GM18517 (cell line): Measurements from ENCODE around the gene COL5A1.

Experiments
- ATAC-seq: cut with Tn5 transposase; IDR thresholded peaks from one replicate; pipeline ENCODE4 v1.9.1; 2021; ENCODE audit warnings: mild to moderate bottlenecking, moderate library complexity; ENCODE audit not compliant: unreplicated experiment

COL5A1 gene

DNA sequence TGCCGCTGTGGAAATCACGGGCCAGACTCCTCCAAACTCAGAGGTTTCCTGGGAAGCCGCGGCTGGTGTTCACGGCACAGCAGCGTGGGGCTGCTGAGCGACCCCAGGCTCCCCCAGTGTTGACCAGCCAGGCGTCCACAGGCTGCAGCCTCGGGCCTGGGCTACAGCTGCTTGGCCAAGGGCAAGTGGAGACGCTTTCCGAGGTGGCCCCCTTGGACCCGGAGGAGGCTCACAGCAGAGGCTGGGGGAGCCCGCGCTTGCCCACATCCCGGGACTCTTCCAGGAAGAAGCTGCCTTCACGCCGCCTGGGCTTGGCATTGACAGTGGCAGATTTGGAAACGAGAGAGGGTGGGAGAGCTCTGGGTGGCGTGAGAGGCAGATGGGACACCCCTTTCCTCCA lies 186.0 kb downstream of the COL5A1 start:
- ATAC-seq: no peak

GRCh38 chr9:134827993-134828392 lies 186.4 kb downstream of the COL5A1 start:
- ATAC-seq: no peak

GRCh38 chr9:134828892-134829291 lies 187.3 kb downstream of the COL5A1 start:
- ATAC-seq: no peak

- ATAC-seq: no peak
Measured at GRCh38 chr9:134829356-134829937, 187.8 kb downstream of the COL5A1 start.

- ATAC-seq: no peak
Measured at GRCh38 chr9:134830126-134830525, 188.5 kb downstream of the COL5A1 start.

DNA sequence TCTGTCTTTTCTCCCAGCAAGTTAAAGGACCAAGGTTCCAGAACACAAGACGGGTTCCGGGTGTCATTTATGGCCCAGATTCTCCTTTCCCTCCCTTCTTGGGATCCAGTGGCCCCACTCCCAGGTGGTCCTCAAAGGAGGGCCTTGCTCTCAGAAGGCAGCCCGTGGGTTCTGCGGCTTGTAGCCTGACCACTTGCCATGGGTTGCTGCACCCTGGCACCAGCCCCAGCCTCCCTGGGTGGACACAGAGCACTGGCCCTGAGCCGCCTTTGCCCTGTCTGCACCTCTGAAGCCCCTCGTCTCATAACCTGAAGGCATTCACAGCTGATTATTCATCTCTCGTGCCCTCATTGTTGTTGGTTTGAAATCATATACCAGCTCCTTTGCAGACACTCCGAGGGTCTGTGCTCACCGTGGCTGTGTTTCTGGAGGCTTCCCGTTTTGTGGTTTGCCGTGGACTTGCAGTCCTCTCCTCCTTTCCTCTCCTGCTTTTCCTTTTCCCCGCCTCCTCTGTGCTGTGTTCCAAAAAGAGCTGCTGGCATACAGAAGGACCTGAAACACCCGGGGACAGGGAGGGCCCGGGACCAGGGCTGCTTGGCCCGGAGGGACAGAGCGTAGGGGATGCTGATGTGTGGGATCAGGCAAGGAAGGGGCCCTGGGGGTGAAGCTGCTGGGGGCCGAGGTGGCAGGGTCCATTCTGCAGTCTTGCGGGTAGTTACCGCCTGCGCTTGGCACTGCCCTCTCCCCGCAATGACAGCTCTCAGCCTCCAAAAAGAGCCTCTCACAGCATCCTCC lies 189.5 kb downstream of the COL5A1 start:
- ATAC-seq: no peak

GRCh38 chr9:134832471-134832870 lies 190.9 kb downstream of the COL5A1 start:
- ATAC-seq: no peak

GRCh38 chr9:134833294-134833880 lies 191.8 kb downstream of the COL5A1 start:
- no peak for ATAC-seq

GRCh38 chr9:134834217-134834956 lies 192.8 kb downstream of the COL5A1 start:
- no peak for ATAC-seq

- ATAC-seq: no peak
Measured at GRCh38 chr9:134834957-134835419, 193.4 kb downstream of the COL5A1 start.

GRCh38 chr9:134835448-134835847 lies 193.8 kb downstream of the COL5A1 start:
- no peak for ATAC-seq

DNA sequence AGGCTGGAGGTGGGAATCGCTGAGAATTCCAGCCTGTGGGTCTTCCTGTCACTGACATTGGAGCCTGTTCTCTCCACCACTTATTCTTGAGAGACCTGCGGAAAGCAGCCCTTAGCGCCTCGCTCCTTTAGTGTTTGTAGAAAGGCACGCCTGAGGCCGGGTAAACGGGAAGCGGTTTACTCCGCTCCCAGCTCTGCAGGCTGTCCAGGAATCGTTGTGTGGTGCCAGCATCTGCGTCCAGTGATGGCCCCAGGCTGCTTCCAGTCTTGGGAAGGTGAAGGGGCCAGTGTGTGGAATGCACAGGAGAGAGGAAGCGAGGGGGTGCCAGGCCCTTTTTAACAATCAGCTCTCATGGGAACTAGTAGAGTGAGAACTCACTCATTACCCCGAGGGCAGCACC lies 194.4 kb downstream of the COL5A1 start:
- no peak for ATAC-seq

DNA sequence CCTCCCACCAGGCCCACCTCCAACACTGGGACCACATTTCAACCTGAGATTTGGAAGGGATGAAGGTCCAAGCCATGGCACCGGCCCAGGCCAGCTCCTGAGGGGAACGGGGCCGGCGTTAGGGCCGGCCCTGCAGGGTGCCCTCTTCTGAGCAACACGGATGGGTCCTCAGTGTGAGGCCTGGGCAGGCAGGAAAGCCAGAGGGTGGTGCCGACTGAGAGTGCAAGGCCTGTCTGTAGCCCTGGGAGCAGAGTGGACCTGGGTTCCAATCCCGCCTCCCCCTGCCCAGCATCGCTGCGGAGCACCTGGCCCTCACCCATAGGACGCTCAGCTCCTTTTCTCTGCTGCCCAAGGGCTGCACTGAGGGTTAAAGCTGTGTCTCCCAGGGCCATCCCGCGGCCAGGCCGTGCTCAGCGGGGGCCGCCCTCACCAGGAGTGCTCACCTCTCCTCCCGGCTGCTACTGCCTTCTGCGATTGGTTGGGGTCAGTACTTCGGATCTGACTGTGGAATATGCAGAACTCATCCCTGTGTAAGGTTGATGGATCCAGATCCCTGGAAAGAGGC lies 194.9 kb downstream of the COL5A1 start:
- ATAC-seq: no peak

DNA sequence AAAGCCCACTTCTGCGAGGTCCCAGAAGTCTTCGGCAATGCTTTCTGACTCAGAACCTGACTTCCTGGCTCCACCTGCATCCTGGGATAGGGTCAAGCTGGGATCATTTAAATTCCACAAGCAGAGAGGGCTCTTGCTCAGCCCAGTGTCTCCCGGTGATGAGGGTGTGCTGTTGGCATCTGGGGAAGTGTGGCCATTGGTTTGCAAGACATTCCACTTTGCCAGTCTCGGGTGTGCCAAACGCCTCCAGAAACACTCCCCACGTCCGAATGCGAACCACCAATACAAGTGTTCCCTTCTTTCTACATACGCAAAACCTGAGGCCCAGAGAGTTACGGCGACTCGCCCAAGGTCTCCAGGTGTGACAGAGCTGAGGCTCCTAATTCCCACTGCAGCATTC lies 195.9 kb downstream of the COL5A1 start:
- ATAC-seq: no peak

GRCh38 chr9:134838651-134839454 lies 197.2 kb downstream of the COL5A1 start:
- ATAC-seq: no peak

- ATAC-seq: no peak
Measured at GRCh38 chr9:134839455-134840125, 198.0 kb downstream of the COL5A1 start.

DNA sequence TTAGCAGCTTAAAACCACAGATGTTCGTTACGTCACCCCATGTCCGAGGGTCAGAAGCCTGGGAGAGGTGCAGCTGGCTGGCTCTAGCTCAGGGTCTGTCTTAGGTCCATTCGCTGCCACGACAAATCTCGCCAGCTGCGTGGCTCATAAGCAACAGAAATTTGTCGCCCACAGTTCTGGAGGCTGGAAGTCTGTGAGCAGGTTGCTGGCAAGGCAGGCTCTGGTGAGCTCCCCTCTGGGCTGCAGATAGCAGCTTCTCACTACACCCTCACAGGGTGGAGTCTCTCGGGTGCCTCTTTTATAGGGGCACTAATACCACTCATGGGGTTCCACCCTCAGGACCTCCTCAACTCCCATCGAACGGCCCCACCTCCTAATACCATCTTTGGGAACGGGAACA lies 198.9 kb downstream of the COL5A1 start:
- ATAC-seq: no peak

DNA sequence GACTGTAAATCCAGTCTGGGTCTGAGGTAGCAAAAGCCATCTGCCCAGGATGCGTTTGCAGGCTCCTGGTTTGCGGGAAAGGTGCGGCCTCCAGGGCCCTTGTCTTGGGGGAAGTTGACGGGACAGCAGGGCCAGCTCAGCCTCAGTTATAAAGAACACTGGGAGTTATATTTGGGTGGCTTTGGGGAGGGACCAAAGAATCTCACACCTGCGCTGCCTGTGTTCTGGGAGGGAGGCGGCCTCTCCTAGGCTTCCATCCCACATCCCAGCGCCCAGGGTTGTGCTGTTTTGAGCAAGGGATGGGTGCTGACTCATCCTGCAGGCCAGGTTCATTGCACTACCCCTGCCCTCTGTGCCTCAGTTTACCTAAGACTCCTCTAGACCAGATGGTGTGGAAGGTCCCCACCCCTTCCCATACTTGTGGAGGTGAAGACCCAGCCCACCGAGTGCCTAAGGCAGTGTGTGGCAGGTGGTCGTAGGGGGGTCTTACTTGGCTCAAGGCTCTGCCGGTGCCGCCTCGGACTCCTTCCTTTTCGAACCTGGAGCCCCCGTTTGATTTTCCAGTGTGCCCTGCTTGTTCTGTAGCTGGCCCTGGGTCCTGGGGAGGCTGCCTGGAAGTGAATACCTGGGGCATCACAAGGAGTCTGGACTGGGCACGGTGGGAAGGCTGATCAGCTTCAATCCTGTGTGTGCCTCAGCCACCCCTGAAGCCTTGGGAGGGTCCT lies 199.7 kb downstream of the COL5A1 start:
- ATAC-seq: no peak

- ATAC-seq: no peak
Measured at GRCh38 chr9:134842321-134842720, 200.7 kb downstream of the COL5A1 start.
